Mucosa of rectum (tissue), 2 donors: ENCODE measurements around the gene CUL9.

ENCODE experiments used
- H3K27ac ChIP-seq, 2 donors: one replicate each; pipeline ENCODE4 v1.7.0; 2013; ENCODE audit warnings: inconsistent platforms in 2 of 2, low read depth in 2 of 2, low read length in 2 of 2
- H3K27me3 ChIP-seq, 2 donors: one replicate each; pipeline ENCODE4 v1.7.0; 2013; ENCODE audit warnings: low read length in 2 of 2; ENCODE audit not compliant: control insufficient read depth in 2 of 2, insufficient read depth in 2 of 2
- H3K36me3 ChIP-seq, 2 donors: one replicate each; pipeline ENCODE4 v1.7.0; 2013; ENCODE audit warnings: low read length in 2 of 2; ENCODE audit not compliant: control insufficient read depth in 2 of 2, insufficient read depth in 2 of 2
- H3K4me1 ChIP-seq, 2 donors: one replicate each; pipeline ENCODE4 v1.7.0; 2013; ENCODE audit warnings: low read length in 2 of 2, mild to moderate bottlenecking in 1 of 2; ENCODE audit not compliant: control insufficient read depth in 2 of 2, insufficient read depth in 2 of 2
- H3K4me3 ChIP-seq, 2 donors: one replicate each; pipeline ENCODE4 v1.7.0; 2013; ENCODE audit warnings: low read length in 2 of 2
- H3K9ac ChIP-seq, 2 donors: one replicate each; pipeline ENCODE4 v1.7.0; 2013; ENCODE audit warnings: low read length in 2 of 2, low read depth in 1 of 2, mild to moderate bottlenecking in 1 of 2
- H3K9me3 ChIP-seq, 2 donors: one replicate each; pipeline ENCODE4 v1.7.0; 2013; ENCODE audit warnings: low read length in 2 of 2; ENCODE audit not compliant: control insufficient read depth in 2 of 2
- donor health status: healthy.
- donor health status: Normal muscosa, but diverticular disease.

The CUL9 gene

GRCh38 chr6:43242908-43243663 is 61.1 kb downstream of the CUL9 start, which contains the start of gene TTBK1:
Gene TTBK1 (plus strand): TSS chr6:43243481. CDS start chr6:43246661, 3,180 bp downstream.
- H3K9ac ChIP-seq, result no peak within 1 kb of the TSS
- no peaks in the 10 kb centered on the region for H3K36me3 ChIP-seq
- no peaks in the 10 kb centered on the region for H3K9me3 ChIP-seq
- H3K4me3 ChIP-seq, result no peak within 1 kb of the TSS
- H3K27ac ChIP-seq, result no peak within 1 kb of the TSS
- peaks cover 30 to 43% of the 10 kb centered on the region in 2 donors for H3K27me3 ChIP-seq
- H3K4me1 ChIP-seq, result peaks cover 7 to 14% of the 10 kb centered on the region in 2 donors

- Histone ChIP-seq H3K27me3 (peaks cover 30 to 43% of the 10 kb centered on the region in 2 donors), H3K36me3 (no peaks in the 10 kb centered on the region), H3K9me3 (no peaks in the 10 kb centered on the region), H3K4me3 (no peak overlapping the region), H3K27ac (no peak overlapping the region), H3K9ac (no peak overlapping the region), H3K4me1 (peaks cover 7 to 14% of the 10 kb centered on the region in 2 donors)
Observed at GRCh38 chr6:43243664-43244321, 61.8 kb downstream of the CUL9 start.

GRCh38 chr6:43246301-43247113 is 64.5 kb downstream of the CUL9 start:
- H3K9ac ChIP-seq, result no peak overlapping the region
- H3K4me3 ChIP-seq, result peak overlapping the region; percentile 78 to 83
- no peaks in the 10 kb centered on the region for H3K9me3 ChIP-seq
- H3K27me3 ChIP-seq, result peaks cover 30 to 41% of the 10 kb centered on the region in 2 donors
- H3K27ac ChIP-seq, result no peak overlapping the region
- peaks cover 7 to 18% of the 10 kb centered on the region in 2 donors for H3K4me1 ChIP-seq
- H3K36me3 ChIP-seq, result no peaks in the 10 kb centered on the region

GRCh38 chr6:43247114-43247999 is 65.4 kb downstream of the CUL9 start:
- Histone ChIP-seq H3K4me1 (peaks cover 7 to 19% of the 10 kb centered on the region in 2 donors), H3K4me3 (peak overlapping the region; percentile 78 to 83), H3K36me3 (no peaks in the 10 kb centered on the region), H3K9ac (peak overlapping the region; percentile 38 to 51), H3K9me3 (no peaks in the 10 kb centered on the region), H3K27me3 (peaks cover 29 to 40% of the 10 kb centered on the region in 2 donors), H3K27ac (no peak overlapping the region)

- Histone ChIP-seq H3K36me3 (no peaks in the 10 kb centered on the region), H3K9ac (no peak overlapping the region), H3K27ac (no peak overlapping the region), H3K4me1 (peaks cover 7 to 19% of the 10 kb centered on the region in 2 donors), H3K9me3 (no peaks in the 10 kb centered on the region), H3K4me3 (no peak overlapping the region), H3K27me3 (peaks cover 23 to 36% of the 10 kb centered on the region in 2 donors)
Observed at GRCh38 chr6:43248101-43248500, 66.1 kb downstream of the CUL9 start.

- Histone ChIP-seq H3K4me1 (peaks cover 7 to 19% of the 10 kb centered on the region in 2 donors), H3K4me3 (no peak overlapping the region), H3K36me3 (no peaks in the 10 kb centered on the region), H3K9ac (no peak overlapping the region), H3K27ac (no peak overlapping the region), H3K27me3 (peaks cover 20 to 35% of the 10 kb centered on the region in 2 donors), H3K9me3 (no peaks in the 10 kb centered on the region)
Observed at GRCh38 chr6:43248791-43249190, 66.8 kb downstream of the CUL9 start.

GRCh38 chr6:43250992-43251373 is 69.0 kb downstream of the CUL9 start:
- peaks cover 7 to 19% of the 10 kb centered on the region in 2 donors for H3K4me1 ChIP-seq
- no peaks in the 10 kb centered on the region for H3K36me3 ChIP-seq
- no peak overlapping the region for H3K4me3 ChIP-seq
- H3K9ac ChIP-seq, result no peak overlapping the region
- no peaks in the 10 kb centered on the region for H3K9me3 ChIP-seq
- H3K27ac ChIP-seq, result no peak overlapping the region
- H3K27me3 ChIP-seq, result peaks cover 7 to 16% of the 10 kb centered on the region in 2 donors

GRCh38 chr6:43253401-43253800 is 71.4 kb downstream of the CUL9 start:
- no peak overlapping the region for H3K27ac ChIP-seq
- no peak overlapping the region for H3K9ac ChIP-seq
- peaks cover 0 to 5% of the 10 kb centered on the region in 2 donors for H3K4me1 ChIP-seq
- no peaks in the 10 kb centered on the region for H3K36me3 ChIP-seq
- H3K9me3 ChIP-seq, result no peaks in the 10 kb centered on the region
- H3K27me3 ChIP-seq, result peaks cover 5 to 13% of the 10 kb centered on the region in 2 donors
- no peak overlapping the region for H3K4me3 ChIP-seq

GRCh38 chr6:43254138-43254817 is 72.3 kb downstream of the CUL9 start:
- Histone ChIP-seq H3K36me3 (no peaks in the 10 kb centered on the region), H3K4me1 (peaks cover 0 to 5% of the 10 kb centered on the region in 2 donors), H3K27me3 (peaks cover 5 to 13% of the 10 kb centered on the region in 2 donors), H3K27ac (no peak overlapping the region), H3K4me3 (no peak overlapping the region), H3K9me3 (no peaks in the 10 kb centered on the region), H3K9ac (no peak overlapping the region)
